ENCODE results near the gene OR1N1. TPM values are rescaled to one million over a fixed set of nuclear protein-coding genes. Genes with fewer than 3 reads are reported as not detected.

OR1N1 gene
- total and polyA plus RNA-seq, 2 of the 13 experiments (the other 11 are each of a cell fraction or from before 2014, with no cell fraction given) = not detected

DNA sequence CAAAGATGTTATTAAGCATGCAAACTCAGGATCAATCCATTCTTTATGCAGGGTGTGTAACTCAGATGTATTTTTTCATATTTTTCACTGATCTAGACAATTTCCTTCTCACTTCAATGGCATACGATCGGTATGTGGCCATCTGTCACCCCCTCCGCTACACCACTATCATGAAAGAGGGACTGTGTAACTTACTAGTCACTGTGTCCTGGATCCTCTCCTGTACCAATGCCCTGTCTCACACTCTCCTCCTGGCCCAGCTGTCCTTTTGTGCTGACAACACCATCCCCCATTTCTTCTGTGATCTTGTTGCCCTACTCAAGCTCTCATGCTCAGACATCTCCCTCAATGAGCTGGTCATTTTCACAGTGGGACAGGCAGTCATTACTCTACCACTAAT, 7.7 kb downstream of the OR1N1 start (continued):
- TF ChIP-seq MLLT10 (CRISPR knock-in tag; IDR thresholded peaks at IDR 0.05) = no peak
- TF ChIP-seq, protein P1, sequence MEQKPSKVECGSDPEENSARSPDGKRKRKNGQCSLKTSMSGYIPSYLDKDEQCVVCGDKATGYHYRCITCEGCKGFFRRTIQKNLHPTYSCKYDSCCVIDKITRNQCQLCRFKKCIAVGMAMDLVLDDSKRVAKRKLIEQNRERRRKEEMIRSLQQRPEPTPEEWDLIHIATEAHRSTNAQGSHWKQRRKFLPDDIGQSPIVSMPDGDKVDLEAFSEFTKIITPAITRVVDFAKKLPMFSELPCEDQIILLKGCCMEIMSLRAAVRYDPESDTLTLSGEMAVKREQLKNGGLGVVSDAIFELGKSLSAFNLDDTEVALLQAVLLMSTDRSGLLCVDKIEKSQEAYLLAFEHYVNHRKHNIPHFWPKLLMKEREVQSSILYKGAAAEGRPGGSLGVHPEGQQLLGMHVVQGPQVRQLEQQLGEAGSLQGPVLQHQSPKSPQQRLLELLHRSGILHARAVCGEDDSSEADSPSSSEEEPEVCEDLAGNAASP (CRISPR knock-in tag; IDR thresholded peaks at IDR 0.05; ENCODE audit: borderline replicate concordance) = no peak
- TF ChIP-seq, protein P2, sequence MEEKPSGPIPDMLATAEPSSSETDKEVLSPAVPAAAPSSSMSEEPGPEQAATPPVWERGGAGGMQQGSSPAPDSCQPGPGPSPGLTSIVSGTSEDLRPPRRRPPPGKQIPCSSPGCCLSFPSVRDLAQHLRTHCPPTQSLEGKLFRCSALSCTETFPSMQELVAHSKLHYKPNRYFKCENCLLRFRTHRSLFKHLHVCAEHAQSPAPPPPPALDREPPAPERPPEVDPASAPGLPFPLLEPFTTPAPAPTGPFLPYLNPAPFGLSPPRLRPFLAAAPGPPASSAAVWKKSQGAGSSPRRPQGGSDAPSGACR (CRISPR knock-in tag; IDR thresholded peaks at IDR 0.05) = no peak
- TF ChIP-seq, protein P3, sequence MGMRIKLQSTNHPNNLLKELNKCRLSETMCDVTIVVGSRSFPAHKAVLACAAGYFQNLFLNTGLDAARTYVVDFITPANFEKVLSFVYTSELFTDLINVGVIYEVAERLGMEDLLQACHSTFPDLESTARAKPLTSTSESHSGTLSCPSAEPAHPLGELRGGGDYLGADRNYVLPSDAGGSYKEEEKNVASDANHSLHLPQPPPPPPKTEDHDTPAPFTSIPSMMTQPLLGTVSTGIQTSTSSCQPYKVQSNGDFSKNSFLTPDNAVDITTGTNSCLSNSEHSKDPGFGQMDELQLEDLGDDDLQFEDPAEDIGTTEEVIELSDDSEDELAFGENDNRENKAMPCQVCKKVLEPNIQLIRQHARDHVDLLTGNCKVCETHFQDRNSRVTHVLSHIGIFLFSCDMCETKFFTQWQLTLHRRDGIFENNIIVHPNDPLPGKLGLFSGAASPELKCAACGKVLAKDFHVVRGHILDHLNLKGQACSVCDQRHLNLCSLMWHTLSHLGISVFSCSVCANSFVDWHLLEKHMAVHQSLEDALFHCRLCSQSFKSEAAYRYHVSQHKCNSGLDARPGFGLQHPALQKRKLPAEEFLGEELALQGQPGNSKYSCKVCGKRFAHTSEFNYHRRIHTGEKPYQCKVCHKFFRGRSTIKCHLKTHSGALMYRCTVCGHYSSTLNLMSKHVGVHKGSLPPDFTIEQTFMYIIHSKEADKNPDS (CRISPR knock-in tag; IDR thresholded peaks at IDR 0.05) = no peak
- TF ChIP-seq ZNF616 (CRISPR knock-in tag; IDR thresholded peaks at IDR 0.05; ENCODE audit: low read depth) = no peak
- TF ChIP-seq, protein P4, sequence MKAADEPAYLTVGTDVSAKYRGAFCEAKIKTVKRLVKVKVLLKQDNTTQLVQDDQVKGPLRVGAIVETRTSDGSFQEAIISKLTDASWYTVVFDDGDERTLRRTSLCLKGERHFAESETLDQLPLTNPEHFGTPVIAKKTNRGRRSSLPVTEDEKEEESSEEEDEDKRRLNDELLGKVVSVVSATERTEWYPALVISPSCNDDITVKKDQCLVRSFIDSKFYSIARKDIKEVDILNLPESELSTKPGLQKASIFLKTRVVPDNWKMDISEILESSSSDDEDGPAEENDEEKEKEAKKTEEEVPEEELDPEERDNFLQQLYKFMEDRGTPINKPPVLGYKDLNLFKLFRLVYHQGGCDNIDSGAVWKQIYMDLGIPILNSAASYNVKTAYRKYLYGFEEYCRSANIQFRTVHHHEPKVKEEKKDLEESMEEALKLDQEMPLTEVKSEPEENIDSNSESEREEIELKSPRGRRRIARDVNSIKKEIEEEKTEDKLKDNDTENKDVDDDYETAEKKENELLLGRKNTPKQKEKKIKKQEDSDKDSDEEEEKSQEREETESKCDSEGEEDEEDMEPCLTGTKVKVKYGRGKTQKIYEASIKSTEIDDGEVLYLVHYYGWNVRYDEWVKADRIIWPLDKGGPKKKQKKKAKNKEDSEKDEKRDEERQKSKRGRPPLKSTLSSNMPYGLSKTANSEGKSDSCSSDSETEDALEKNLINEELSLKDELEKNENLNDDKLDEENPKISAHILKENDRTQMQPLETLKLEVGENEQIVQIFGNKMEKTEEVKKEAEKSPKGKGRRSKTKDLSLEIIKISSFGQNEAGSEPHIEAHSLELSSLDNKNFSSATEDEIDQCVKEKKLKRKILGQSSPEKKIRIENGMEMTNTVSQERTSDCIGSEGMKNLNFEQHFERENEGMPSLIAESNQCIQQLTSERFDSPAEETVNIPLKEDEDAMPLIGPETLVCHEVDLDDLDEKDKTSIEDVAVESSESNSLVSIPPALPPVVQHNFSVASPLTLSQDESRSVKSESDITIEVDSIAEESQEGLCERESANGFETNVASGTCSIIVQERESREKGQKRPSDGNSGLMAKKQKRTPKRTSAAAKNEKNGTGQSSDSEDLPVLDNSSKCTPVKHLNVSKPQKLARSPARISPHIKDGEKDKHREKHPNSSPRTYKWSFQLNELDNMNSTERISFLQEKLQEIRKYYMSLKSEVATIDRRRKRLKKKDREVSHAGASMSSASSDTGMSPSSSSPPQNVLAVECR (CRISPR knock-in tag; IDR thresholded peaks at IDR 0.05; ENCODE audit: borderline replicate concordance) = no peak
- no peak for TF ChIP-seq MAFK (conservative IDR thresholded peaks at IDR 0.05 in 1 of 2, IDR thresholded peaks at IDR 0.05 in 1 of 2; ENCODE audit: low read length in 2 of 2)
- TF ChIP-seq RELA (CRISPR knock-in tag; IDR thresholded peaks at IDR 0.05) = no peak
- TF ChIP-seq SUZ12 (IDR thresholded peaks at IDR 0.05; ENCODE audit: low read depth, low read length) = no peak

Measured in HepG2 (cell line).